Neural cell (in vitro differentiated cells): Measurements from ENCODE around the gene COX7A2. TPM values are rescaled to one million over a fixed set of nuclear protein-coding genes. Genes with fewer than 3 reads are reported as not detected.

Experiments used
- H2AFZ ChIP-seq: fragments of 200-600, 300-800 bp; sonication (generic), shearing (Covaris generic); 2 replicates; pipeline ENCODE4 v1.6.0; 2014; ENCODE audit warnings: low read depth, mild to moderate bottlenecking, antibody characterized with exemption, low read length, moderate library complexity
- H3F3A ChIP-seq: fragments of 200-600 bp; shearing (Covaris generic); 2 replicates; pipeline ENCODE4 v1.6.1; 2016; ENCODE audit warnings: mild to moderate bottlenecking, moderate library complexity, mixed read lengths, antibody characterized with exemption, low read length; ENCODE audit not compliant: insufficient read depth, poor library complexity, severe bottlenecking
- H3K27ac ChIP-seq: fragments of 200-600, 300-800 bp; sonication (generic), shearing (Covaris generic); 2 replicates; pipeline ENCODE4 v1.5.1; 2014; ENCODE audit warnings: mild to moderate bottlenecking, low read length, moderate library complexity
- H3K27me3 ChIP-seq: fragments of 300-800, 200-600 bp; sonication (generic), shearing (Covaris generic); 2 replicates; pipeline ENCODE4 v1.6.0; 2014; ENCODE audit warnings: mild to moderate bottlenecking, low read depth, low read length, moderate library complexity; ENCODE audit not compliant: insufficient read depth
- H3K36me3 ChIP-seq: fragments of 300-800, 200-600 bp; sonication (generic), shearing (Covaris generic); 2 replicates; pipeline ENCODE4 v1.5.1; 2014; ENCODE audit warnings: mild to moderate bottlenecking, antibody characterized with exemption, low read length, moderate library complexity; ENCODE audit not compliant: insufficient read depth
- H3K4me2 ChIP-seq: fragments of 300-800, 200-600 bp; sonication (generic), shearing (Covaris generic); 2 replicates; pipeline ENCODE4 v1.6.0; 2014; ENCODE audit warnings: mild to moderate bottlenecking, low read length
- H3K4me3 ChIP-seq: fragments of 300-800, 200-600 bp; sonication (generic), shearing (Covaris generic); 2 replicates; pipeline ENCODE4 v1.5.1; 2014; ENCODE audit warnings: mild to moderate bottlenecking, low read length, moderate library complexity
- H3K79me2 ChIP-seq: fragments of 200-600 bp; shearing (Covaris generic); replicated peaks from 2 replicates; pipeline ENCODE4 v1.6.0; 2014; ENCODE audit warnings: mild to moderate bottlenecking, low read length, moderate library complexity; ENCODE audit not compliant: insufficient read depth
- H3K9ac ChIP-seq: fragments of 300-800, 200-600 bp; sonication (generic), shearing (Covaris generic); 2 replicates; pipeline ENCODE4 v1.6.1; 2016; ENCODE audit warnings: mild to moderate bottlenecking, low read length, mixed read lengths
- H3K9me2 ChIP-seq: fragments of 200-600 bp; shearing (Covaris generic); 2 replicates; pipeline ENCODE4 v1.6.1; 2016; ENCODE audit warnings: mild to moderate bottlenecking, low read length, mixed read lengths; ENCODE audit not compliant: insufficient read depth
- H3K9me3 ChIP-seq: fragments of 200-600, 300-800 bp; sonication (generic), shearing (Covaris generic); 2 replicates; pipeline ENCODE4 v1.6.1; 2016; ENCODE audit warnings: mild to moderate bottlenecking, mixed run types, low read length, moderate library complexity, mixed read lengths
- H4K20me1 ChIP-seq: fragments of 200-600 bp; shearing (Covaris generic); 2 replicates; pipeline ENCODE4 v1.6.1; 2016; ENCODE audit warnings: mild to moderate bottlenecking, mixed run types; ENCODE audit not compliant: insufficient read depth
- CTCF ChIP-seq: fragments of 450-650 bp; IDR thresholded peaks from 2 replicates; pipeline ENCODE4 v1.5.1; 2014; ENCODE audit warnings: antibody characterized with exemption, mild to moderate bottlenecking, moderate library complexity; ENCODE audit not compliant: poor library complexity, severe bottlenecking
- EP300 ChIP-seq: fragments of 450-650 bp; conservative IDR thresholded peaks from 2 replicates; pipeline ENCODE4 v1.6.1; 2014; ENCODE audit warnings: antibody characterized with exemption, mild to moderate bottlenecking, moderate library complexity; ENCODE audit not compliant: poor library complexity, severe bottlenecking
- EZH2 ChIP-seq: fragments of 200-600, 300-800 bp; shearing (Covaris generic), sonication (generic); IDR thresholded peaks from 2 replicates; pipeline ENCODE4 v1.6.1; 2014; ENCODE audit warnings: antibody characterized with exemption, low read length, borderline replicate concordance, mild to moderate bottlenecking; ENCODE audit not compliant: insufficient read depth, poor library complexity, severe bottlenecking
- MXI1 ChIP-seq: fragments of 450-650 bp; conservative IDR thresholded peaks from 2 replicates; pipeline ENCODE4 v1.6.1; 2014; ENCODE audit warnings: antibody characterized with exemption, mild to moderate bottlenecking; ENCODE audit not compliant: poor library complexity, severe bottlenecking
- POLR2AphosphoS5 ChIP-seq: IDR thresholded peaks from 2 replicates; pipeline ENCODE4 v1.6.1; 2012
- RAD21 ChIP-seq: fragments of 450-650 bp; conservative IDR thresholded peaks from 2 replicates; pipeline ENCODE4 v1.6.1; 2014; ENCODE audit warnings: antibody characterized with exemption, mild to moderate bottlenecking, moderate library complexity
- SMC3 ChIP-seq: fragments of 450-650 bp; conservative IDR thresholded peaks from 2 replicates; pipeline ENCODE4 v1.6.1; 2014; ENCODE audit warnings: antibody characterized with exemption, mild to moderate bottlenecking, moderate library complexity; ENCODE audit not compliant: poor library complexity
- TAF1 ChIP-seq: IDR thresholded peaks from 2 replicates; pipeline ENCODE4 v1.6.1; 2012; ENCODE audit warnings: low read depth
- polyA plus RNA-seq: library from polyadenylated mRNA; depleted of rRNA; stranded (reverse); fragments of >200 nt; gene quantifications from 2 replicates; pipeline ENCODE4 v1.2.3, GENCODE V29; 2014
- TF ChIP-seq, protein P1 (sequence below): IDR thresholded peaks from 2 replicates; pipeline ENCODE4 v1.6.1; 2012; ENCODE audit warnings: borderline replicate concordance

The COX7A2 gene
- polyA plus RNA-seq, 1 donor from 2014 or later: 2,909 TPM

GRCh38 chr6:75202676-75203131, 40.9 kb downstream of the COX7A2 start:
- Histone ChIP-seq H3K9me2 (no peaks in the 10 kb centered on the region), H2AFZ (no peak overlapping the region), H3K27me3 (peaks cover 76% of the 10 kb centered on the region), H3K27ac (no peak overlapping the region), H3F3A (no peaks in the 10 kb centered on the region), H3K79me2 (no peaks in the 10 kb centered on the region), H4K20me1 (no peaks in the 10 kb centered on the region), H3K4me3 (peak overlapping the region; percentile 62), H3K9me3 (no peaks in the 10 kb centered on the region), H3K4me2 (no peak overlapping the region), H3K9ac (no peak overlapping the region), H3K36me3 (no peaks in the 10 kb centered on the region)
- TF ChIP-seq SMC3: no peak
- TF ChIP-seq EZH2: no peak
- TF ChIP-seq RAD21: no peak
- TF ChIP-seq MXI1: no peak
- TF ChIP-seq POLR2AphosphoS5: no peak
- TF ChIP-seq, protein P1, sequence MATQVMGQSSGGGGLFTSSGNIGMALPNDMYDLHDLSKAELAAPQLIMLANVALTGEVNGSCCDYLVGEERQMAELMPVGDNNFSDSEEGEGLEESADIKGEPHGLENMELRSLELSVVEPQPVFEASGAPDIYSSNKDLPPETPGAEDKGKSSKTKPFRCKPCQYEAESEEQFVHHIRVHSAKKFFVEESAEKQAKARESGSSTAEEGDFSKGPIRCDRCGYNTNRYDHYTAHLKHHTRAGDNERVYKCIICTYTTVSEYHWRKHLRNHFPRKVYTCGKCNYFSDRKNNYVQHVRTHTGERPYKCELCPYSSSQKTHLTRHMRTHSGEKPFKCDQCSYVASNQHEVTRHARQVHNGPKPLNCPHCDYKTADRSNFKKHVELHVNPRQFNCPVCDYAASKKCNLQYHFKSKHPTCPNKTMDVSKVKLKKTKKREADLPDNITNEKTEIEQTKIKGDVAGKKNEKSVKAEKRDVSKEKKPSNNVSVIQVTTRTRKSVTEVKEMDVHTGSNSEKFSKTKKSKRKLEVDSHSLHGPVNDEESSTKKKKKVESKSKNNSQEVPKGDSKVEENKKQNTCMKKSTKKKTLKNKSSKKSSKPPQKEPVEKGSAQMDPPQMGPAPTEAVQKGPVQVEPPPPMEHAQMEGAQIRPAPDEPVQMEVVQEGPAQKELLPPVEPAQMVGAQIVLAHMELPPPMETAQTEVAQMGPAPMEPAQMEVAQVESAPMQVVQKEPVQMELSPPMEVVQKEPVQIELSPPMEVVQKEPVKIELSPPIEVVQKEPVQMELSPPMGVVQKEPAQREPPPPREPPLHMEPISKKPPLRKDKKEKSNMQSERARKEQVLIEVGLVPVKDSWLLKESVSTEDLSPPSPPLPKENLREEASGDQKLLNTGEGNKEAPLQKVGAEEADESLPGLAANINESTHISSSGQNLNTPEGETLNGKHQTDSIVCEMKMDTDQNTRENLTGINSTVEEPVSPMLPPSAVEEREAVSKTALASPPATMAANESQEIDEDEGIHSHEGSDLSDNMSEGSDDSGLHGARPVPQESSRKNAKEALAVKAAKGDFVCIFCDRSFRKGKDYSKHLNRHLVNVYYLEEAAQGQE: no peak
- no peak for TF ChIP-seq EP300
- TF ChIP-seq TAF1: no peak
- TF ChIP-seq CTCF: no peak

- Histone ChIP-seq H2AFZ (peak overlapping the region; percentile 32), H3K4me3 (peak overlapping the region; percentile 62), H3K27me3 (peaks cover 70% of the 10 kb centered on the region), H3K27ac (no peak overlapping the region), H3F3A (no peaks in the 10 kb centered on the region), H3K79me2 (no peaks in the 10 kb centered on the region), H3K36me3 (no peaks in the 10 kb centered on the region), H3K4me2 (peak overlapping the region; percentile 16), H3K9me2 (no peaks in the 10 kb centered on the region), H4K20me1 (no peaks in the 10 kb centered on the region), H3K9ac (no peak overlapping the region), H3K9me3 (no peaks in the 10 kb centered on the region)
- TF ChIP-seq, protein P1: no peak
- no peak for TF ChIP-seq MXI1
- TF ChIP-seq CTCF: peak; percentile 49
- TF ChIP-seq SMC3: peak; percentile 52
- peak; percentile 46 for TF ChIP-seq RAD21
Measured at GRCh38 chr6:75201901-75202672, 41.5 kb downstream of the COX7A2 start.
